GM12801 (cell line): ENCODE results near the gene ARHGEF40.

Experiments used
- TF ChIP-seq, protein P1 (sequence below): IDR thresholded peaks from one replicate; pipeline ENCODE4 v1.5.1; 2011; ENCODE audit warnings: control low read depth; ENCODE audit not compliant: insufficient read length; ENCODE audit errors: extremely low read depth

Gene ARHGEF40

DNA sequence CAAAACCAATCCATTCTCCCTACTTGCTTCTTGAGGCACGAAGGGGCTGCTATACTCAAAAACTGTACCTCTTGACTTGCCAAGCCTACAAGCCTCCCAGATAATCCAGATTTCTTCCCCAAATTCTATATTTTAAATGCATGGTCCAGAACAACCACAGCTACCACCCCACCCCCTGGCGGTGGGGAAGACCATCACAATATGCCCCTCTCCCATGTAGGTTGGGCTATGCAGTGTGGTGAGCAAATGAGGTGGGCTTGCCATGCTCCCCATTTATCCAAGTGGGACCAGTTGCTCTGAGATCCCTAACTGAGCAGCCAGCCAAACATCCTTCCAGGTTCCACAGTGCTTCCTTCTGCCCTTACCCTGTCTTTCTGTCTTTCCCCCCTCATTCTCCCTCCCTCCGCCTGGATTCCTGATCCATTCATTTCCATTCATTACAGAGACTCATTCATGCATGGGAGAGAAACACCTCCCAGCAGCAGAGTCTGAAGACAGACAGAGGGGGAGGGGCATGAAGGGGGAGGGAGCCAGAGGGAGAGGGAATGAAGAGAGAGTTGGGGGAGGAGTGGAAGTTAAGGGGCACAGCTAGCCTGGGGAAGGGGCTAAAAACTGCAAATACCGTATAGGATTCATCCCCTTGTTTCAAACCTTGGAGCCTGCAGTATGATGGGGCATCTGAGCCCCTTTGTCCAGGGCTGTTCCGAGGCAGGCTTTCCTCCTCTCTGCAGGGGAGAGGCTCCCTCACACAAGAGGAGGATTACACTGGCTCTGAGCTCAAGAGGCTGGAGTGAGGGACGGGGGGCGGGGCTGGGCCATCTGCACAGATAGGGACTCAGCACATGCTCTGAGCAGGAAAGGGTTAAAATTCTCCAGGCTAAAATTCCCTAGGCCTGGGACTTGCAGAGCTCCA, 23.9 kb downstream of the ARHGEF40 start:
- TF ChIP-seq, protein P1, sequence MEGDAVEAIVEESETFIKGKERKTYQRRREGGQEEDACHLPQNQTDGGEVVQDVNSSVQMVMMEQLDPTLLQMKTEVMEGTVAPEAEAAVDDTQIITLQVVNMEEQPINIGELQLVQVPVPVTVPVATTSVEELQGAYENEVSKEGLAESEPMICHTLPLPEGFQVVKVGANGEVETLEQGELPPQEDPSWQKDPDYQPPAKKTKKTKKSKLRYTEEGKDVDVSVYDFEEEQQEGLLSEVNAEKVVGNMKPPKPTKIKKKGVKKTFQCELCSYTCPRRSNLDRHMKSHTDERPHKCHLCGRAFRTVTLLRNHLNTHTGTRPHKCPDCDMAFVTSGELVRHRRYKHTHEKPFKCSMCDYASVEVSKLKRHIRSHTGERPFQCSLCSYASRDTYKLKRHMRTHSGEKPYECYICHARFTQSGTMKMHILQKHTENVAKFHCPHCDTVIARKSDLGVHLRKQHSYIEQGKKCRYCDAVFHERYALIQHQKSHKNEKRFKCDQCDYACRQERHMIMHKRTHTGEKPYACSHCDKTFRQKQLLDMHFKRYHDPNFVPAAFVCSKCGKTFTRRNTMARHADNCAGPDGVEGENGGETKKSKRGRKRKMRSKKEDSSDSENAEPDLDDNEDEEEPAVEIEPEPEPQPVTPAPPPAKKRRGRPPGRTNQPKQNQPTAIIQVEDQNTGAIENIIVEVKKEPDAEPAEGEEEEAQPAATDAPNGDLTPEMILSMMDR, result no peak

GRCh38 chr14:21095430-21096205, 25.5 kb downstream of the ARHGEF40 start:
- TF ChIP-seq, protein P1, result no peak

DNA sequence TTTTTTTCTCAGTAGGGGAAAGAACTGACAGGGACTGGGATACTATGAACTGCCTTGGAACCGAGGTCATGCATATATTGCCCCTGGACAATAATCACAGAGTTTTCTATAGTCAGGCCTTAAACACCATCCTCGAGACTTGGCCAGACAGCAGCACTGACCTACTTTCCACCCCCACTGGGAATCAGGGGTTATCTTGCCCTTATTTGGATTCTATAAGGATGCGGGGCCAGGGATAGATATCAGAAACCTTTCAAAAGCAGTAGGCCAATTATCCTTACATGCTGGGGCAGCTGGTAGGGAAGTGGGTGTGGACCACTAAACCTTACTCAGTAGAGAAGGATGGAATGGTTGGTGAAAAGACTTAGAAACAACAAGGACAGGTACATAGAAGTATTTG, 26.3 kb downstream of the ARHGEF40 start:
- TF ChIP-seq, protein P1, result no peak

GRCh38 chr14:21096978-21097635, 27.0 kb downstream of the ARHGEF40 start:
- TF ChIP-seq, protein P1, result no peak

- TF ChIP-seq, protein P1, result no peak
Observed at GRCh38 chr14:21097636-21098075, 27.6 kb downstream of the ARHGEF40 start.

- TF ChIP-seq, protein P1, result no peak
Observed at GRCh38 chr14:21098076-21098891, 28.2 kb downstream of the ARHGEF40 start, which contains the start of gene ZNF219. Gene ZNF219, minus strand, starts transcription at chr14:21098655. Its CDS starts 5,064 bp downstream, at chr14:21093591.
